ENCODE data around the gene OSTM1.
"Not testable (repeated sequence)": the region's sequence is repeated elsewhere in the genome, so short reads cannot be mapped to it uniquely, and the experiment has no call there.

Gene OSTM1

GRCh38 chr6:108027056-108027455 is 47.5 kb downstream of the OSTM1 start:
- no peaks in the 10 kb centered on the region for H3K9me3 Mint-ChIP-seq
- peaks cover 10% of the 10 kb centered on the region for H3K36me3 Mint-ChIP-seq (ENCODE audit: low read depth)
- H3K4me1 Mint-ChIP-seq (ENCODE audit: low read depth): no peaks in the 10 kb centered on the region
- no peak overlapping the region for H3K4me3 Mint-ChIP-seq
- H3K27me3 Mint-ChIP-seq: no peaks in the 10 kb centered on the region
- H3K27ac Mint-ChIP-seq: no peak overlapping the region
- intact Hi-C loops (cut with micrococcal nuclease): no loop called here

DNA sequence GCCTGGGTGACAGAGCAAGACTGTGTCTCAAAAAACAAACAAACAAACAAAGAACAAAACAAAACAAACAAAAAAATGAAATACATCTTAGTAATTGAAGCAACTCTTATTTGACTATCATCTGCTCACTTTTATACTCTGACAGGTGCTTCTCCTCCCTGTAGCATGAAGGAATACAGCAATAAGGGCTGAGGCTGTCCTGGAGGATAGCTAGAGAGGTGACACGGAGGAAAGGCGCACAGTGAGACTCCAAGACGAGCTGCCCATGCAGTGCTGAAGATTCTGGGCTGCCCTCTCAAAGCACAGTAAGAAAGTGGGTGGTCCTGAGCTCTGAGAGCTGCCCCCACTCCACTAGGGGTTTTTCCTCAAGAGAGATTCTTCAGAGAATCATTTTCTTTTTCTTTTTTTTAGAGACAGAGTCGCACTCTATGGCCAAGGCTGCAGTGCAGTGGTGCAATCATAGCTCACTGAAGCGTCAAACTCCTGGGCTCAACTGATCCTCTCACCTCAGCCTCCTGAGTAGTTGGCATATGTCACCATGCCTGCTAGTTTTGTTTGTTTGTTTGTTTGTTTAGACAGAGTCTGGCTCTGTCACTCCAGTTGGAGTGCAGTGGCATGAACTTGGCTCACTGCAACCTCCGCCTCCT is 50.0 kb downstream of the OSTM1 start:
- Mint-ChIP-seq H3K4me3 (no peak overlapping the region), H3K4me1 (ENCODE audit: low read depth) (no peaks in the 10 kb centered on the region), H3K36me3 (ENCODE audit: low read depth) (no peaks in the 10 kb centered on the region), H3K27me3 (no peaks in the 10 kb centered on the region), H3K9me3 (no peaks in the 10 kb centered on the region), H3K27ac (no peak overlapping the region)
- intact Hi-C loops (cut with micrococcal nuclease): no loop called here

DNA sequence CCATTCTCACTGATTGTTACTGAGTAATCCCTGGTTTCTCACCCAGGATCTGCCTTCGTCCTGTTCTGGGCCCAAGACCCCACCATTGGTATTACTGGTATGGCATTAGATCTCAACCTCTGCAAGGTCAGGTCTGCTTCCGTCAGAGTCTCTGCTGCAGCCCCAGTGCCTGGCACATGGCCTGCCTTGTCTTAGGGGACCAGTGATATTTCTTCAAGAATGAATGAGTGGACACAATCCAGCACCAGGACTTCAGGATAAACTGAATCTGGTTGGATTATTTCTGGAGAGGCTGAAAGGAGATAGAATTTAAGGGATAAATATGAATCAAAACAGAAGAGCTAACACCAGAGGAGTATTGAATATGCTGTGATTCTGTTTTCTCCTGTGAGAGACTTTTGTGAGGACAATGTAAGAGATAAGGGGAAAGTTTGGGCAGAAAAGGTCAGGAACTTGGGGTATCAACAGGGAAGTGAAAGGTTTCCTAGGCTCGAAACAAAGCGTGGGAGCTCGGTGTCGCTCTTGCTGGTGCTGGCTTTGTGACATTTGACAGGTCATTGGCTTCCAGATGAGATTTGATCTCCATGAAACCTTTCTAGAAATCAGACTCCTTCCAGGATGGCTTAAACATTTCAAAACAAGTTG is 53.9 kb downstream of the OSTM1 start:
- intact Hi-C loops (cut with micrococcal nuclease): no loop called here
- peaks cover 12% of the 10 kb centered on the region for H3K9me3 Mint-ChIP-seq
- H3K27me3 Mint-ChIP-seq: peaks cover 7% of the 10 kb centered on the region
- H3K4me3 Mint-ChIP-seq: no peak overlapping the region
- H3K36me3 Mint-ChIP-seq (ENCODE audit: low read depth): no peaks in the 10 kb centered on the region
- H3K27ac Mint-ChIP-seq: no peak overlapping the region
- no peaks in the 10 kb centered on the region for H3K4me1 Mint-ChIP-seq (ENCODE audit: low read depth)

DNA sequence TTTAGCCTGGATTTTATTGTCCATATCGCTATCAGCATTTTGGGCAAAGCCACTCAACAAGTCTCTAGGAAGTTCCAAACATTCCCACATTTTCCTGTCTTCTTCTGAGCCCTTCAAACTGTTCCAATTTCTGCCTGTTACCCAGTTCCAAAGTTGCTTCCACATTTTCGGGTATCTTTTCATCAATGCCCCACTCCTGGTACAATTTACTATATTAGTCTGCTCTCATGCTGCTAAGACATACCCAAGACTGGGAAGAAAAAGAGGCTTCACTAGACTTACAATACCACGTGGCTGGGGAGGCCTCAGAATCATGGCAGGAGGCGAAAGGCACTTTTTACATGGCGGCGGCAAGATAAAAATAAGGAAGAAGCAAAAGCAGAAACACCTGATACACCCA is 58.3 kb downstream of the OSTM1 start:
- H3K4me1 Mint-ChIP-seq (ENCODE audit: low read depth); H3K27ac Mint-ChIP-seq; intact Hi-C loops (cut with micrococcal nuclease); H3K36me3 Mint-ChIP-seq (ENCODE audit: low read depth); H3K4me3 Mint-ChIP-seq; H3K27me3 Mint-ChIP-seq: not testable (repeated sequence)
- H3K9me3 Mint-ChIP-seq: peaks cover 35% of the 10 kb centered on the region

DNA sequence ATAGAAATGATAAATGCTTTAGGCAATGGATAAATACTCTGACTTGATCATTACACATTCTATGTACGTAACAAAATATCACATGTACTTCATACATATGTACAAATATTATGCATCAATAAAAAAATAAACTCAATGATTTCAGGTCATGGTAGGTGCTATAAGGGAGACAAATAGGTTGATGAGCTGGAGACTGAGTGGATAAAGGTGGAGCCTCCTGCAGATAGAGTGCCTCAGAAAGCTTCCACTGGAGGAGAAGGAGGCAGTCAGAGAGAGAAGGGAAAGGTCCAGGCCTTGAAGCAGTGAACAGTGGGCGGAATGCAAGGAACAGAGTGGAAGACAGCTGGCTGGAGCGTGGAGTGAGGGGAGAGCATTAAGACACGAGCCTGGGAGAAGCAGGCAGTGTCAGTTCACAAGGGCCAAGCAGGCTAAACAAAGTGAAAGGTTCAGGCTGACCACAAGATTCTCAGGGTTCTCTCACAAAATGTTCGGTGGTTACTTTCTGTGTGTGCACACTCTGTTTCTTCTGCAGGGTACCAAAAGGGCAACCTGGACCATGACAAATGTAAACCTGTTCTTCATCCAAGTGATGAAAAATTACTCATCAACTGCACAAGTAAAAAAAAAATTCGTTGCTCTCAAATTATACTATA is 60.6 kb downstream of the OSTM1 start:
- H3K4me3 Mint-ChIP-seq: no peak overlapping the region
- intact Hi-C loops (cut with micrococcal nuclease): no loop called here
- H3K36me3 Mint-ChIP-seq (ENCODE audit: low read depth): no peaks in the 10 kb centered on the region
- H3K27ac Mint-ChIP-seq: no peak overlapping the region
- peaks cover 4% of the 10 kb centered on the region for H3K27me3 Mint-ChIP-seq
- H3K9me3 Mint-ChIP-seq: peaks cover 45% of the 10 kb centered on the region
- no peaks in the 10 kb centered on the region for H3K4me1 Mint-ChIP-seq (ENCODE audit: low read depth)

DNA sequence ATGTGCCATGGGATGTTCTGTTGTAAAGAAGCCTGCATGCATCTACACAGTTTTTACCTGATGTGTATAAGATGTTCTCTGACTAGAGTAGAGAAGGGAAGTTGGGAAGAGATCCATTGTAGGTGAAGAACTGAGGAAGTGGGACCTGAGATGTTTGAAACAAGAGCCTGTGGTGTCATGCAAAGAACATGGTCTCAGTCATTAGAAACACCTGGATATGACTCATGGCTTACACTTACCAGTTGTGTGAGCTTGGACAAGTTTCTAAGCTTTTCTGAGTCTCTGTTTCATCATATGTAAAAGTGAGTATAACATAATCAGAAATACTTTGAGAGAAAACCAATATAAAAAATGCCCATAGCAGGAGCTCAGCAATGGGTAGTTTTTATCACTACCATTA is 64.6 kb downstream of the OSTM1 start:
- no peak overlapping the region for H3K4me3 Mint-ChIP-seq
- peaks cover 36% of the 10 kb centered on the region for H3K9me3 Mint-ChIP-seq
- H3K27me3 Mint-ChIP-seq: no peaks in the 10 kb centered on the region
- no peaks in the 10 kb centered on the region for H3K4me1 Mint-ChIP-seq (ENCODE audit: low read depth)
- no peak overlapping the region for H3K27ac Mint-ChIP-seq
- no peaks in the 10 kb centered on the region for H3K36me3 Mint-ChIP-seq (ENCODE audit: low read depth)
- intact Hi-C loops (cut with micrococcal nuclease): no loop called here

- H3K4me1 Mint-ChIP-seq (ENCODE audit: low read depth); intact Hi-C loops (cut with micrococcal nuclease); H3K36me3 Mint-ChIP-seq (ENCODE audit: low read depth); H3K27ac Mint-ChIP-seq; H3K27me3 Mint-ChIP-seq; H3K4me3 Mint-ChIP-seq: not testable (repeated sequence)
- peaks cover 30% of the 10 kb centered on the region for H3K9me3 Mint-ChIP-seq
These were observed 65.3 kb downstream of the OSTM1 start for GRCh38 chr6:108009258-108009657.

DNA sequence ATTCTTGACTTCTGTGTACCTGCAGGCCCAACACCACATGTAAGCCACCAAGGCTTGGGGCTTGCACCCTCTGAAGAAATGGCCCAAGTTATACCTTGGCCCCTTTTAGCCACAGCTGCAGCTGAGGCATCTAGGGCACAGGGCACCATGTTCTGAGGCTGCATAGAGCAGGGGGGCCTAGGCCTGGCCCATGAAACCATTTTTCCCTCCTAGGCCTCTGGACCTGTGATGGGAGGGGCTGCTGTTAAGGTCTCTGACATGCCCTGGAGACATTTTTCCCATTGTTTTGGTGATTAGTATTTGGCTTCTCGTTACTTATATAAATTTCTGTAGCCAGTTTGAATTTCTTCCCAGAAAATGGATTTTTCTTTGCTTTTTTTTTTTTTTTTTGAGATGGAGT is 66.2 kb downstream of the OSTM1 start:
- H3K9me3 Mint-ChIP-seq: peaks cover 21% of the 10 kb centered on the region
- H3K27me3 Mint-ChIP-seq: no peaks in the 10 kb centered on the region
- H3K4me3 Mint-ChIP-seq: no peak overlapping the region
- H3K4me1 Mint-ChIP-seq (ENCODE audit: low read depth): no peaks in the 10 kb centered on the region
- H3K36me3 Mint-ChIP-seq (ENCODE audit: low read depth): no peaks in the 10 kb centered on the region
- no peak overlapping the region for H3K27ac Mint-ChIP-seq
- intact Hi-C loops (cut with micrococcal nuclease): no loop called here

DNA sequence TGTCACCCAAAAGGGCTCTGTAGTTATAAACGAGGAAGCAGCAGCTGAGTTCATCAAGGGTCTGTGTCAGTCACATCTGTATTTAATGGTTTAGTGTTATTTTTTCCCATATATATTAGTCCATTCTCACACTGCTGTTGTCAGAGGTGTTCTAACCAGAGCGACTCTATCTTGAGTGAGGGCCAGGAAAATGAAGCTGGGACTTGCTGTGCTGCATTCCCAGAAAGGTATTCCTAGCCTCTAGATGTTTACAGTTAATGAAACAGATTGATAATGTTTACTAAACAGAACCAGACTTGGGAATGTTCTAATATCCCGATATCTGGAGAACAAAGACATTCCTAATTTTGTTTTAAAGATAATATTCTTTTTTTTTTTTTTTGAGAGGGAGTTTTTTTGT is 68.6 kb downstream of the OSTM1 start:
- no peaks in the 10 kb centered on the region for H3K36me3 Mint-ChIP-seq (ENCODE audit: low read depth)
- H3K4me3 Mint-ChIP-seq: no peak overlapping the region
- H3K27me3 Mint-ChIP-seq: peaks cover 3% of the 10 kb centered on the region
- H3K4me1 Mint-ChIP-seq (ENCODE audit: low read depth): peaks cover 6% of the 10 kb centered on the region
- no peak overlapping the region for H3K27ac Mint-ChIP-seq
- intact Hi-C loops (cut with micrococcal nuclease): no loop called here
- peaks cover 21% of the 10 kb centered on the region for H3K9me3 Mint-ChIP-seq

DNA sequence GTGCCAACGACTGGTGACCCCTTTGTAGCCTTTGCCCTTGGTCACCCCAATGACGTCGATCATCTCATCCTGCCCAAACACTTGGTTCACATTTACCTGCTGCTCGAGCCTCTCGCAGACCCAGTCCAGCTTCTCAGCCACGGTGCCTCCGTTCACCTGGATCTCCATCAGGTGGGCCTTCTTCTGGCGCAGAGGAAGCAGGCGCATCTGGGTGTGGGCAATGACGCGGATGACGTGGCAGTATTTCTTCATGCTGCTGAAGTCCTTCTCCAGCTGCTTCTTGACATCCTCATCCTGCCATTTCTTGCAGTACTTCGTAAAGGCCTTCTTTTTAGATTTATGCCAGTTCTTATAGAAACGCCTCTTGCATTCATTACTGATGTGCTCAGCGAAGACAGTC is 69.7 kb downstream of the OSTM1 start:
- Mint-ChIP-seq H3K36me3 (ENCODE audit: low read depth) (no peaks in the 10 kb centered on the region), H3K27me3 (peaks cover 3% of the 10 kb centered on the region)
- intact Hi-C loops (cut with micrococcal nuclease): no loop called here

DNA sequence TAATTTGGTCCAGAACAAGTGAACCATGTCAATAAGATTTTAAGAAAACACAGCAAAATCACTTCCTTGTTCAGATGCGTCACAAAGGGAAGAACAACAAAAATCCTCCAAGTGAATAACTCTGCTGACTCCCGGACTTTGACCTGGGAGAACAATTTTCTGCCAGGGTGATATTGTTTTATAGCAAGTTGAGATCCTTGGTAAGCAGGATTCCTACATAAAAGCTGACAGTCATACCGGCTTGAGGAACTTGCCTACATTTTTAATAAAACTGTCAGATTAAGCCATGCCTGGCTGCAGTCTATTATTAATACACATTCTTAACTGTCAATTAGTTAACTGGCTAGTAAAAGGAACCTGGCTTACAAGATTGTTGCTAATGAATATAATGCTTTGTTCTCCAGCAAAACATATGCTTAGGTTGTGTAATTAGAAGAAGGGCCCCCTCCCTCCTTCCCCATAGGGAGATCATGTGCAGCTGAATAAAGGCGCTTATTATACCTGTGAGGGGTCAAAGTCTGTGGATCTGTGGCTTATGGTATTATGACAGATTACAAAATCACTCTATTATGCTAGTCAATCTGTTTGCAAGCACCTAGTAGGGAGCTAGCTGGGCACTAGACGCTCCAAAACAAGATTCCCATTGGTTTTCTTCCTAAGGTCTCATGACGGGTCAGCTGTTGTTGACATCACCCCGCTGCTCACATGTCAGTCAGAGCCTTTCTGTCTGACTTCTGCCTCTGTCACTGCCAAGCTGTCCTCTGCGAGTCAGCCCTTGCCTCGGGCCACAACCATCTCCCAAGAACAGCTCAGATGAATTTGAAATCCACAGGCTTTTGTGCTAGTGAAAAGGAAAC is 71.9 kb downstream of the OSTM1 start:
- no peak overlapping the region for H3K4me3 Mint-ChIP-seq
- peaks cover 3% of the 10 kb centered on the region for H3K27me3 Mint-ChIP-seq
- no peaks in the 10 kb centered on the region for H3K9me3 Mint-ChIP-seq
- intact Hi-C loops (cut with micrococcal nuclease): no loop called here
- no peak overlapping the region for H3K27ac Mint-ChIP-seq
- H3K4me1 Mint-ChIP-seq (ENCODE audit: low read depth): peaks cover 6% of the 10 kb centered on the region
- H3K36me3 Mint-ChIP-seq (ENCODE audit: low read depth): no peaks in the 10 kb centered on the region

More for the DNA sequence above, 69.7 kb downstream of the OSTM1 start:
- Mint-ChIP-seq H3K9me3 (peaks cover 19% of the 10 kb centered on the region), H3K27ac (no peak overlapping the region), H3K4me1 (ENCODE audit: low read depth) (peaks cover 6% of the 10 kb centered on the region), H3K4me3 (no peak overlapping the region)

- Mint-ChIP-seq H3K27ac (peak overlapping the region; percentile 16), H3K27me3 (peaks cover 3% of the 10 kb centered on the region), H3K4me1 (ENCODE audit: low read depth) (peaks cover 6% of the 10 kb centered on the region), H3K4me3 (no peak overlapping the region), H3K36me3 (ENCODE audit: low read depth) (no peaks in the 10 kb centered on the region), H3K9me3 (no peaks in the 10 kb centered on the region)
- intact Hi-C loops (cut with micrococcal nuclease): no loop called here
These were observed 72.8 kb downstream of the OSTM1 start for GRCh38 chr6:108001696-108002231.

DNA sequence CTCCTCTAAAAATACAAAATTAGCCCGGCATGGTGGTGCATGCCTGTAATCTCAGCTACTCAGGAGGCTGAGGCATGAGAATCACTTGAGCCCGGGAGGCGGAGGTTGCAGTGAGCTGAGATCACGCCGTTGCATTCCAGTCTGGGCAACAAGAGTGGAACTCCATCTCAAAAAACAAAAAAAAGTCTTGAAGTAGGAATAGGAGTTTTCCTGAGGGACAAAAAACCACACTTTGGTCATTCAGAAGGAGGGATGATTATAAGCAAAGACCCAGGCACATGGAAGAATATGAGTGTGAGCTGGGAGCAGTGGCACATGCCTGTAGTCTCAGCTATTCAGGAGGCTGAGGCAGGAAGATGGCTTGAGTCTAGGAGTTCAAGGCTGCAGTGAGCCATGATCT is 74.3 kb downstream of the OSTM1 start:
- H3K9me3 Mint-ChIP-seq; H3K36me3 Mint-ChIP-seq (ENCODE audit: low read depth); H3K27me3 Mint-ChIP-seq; intact Hi-C loops (cut with micrococcal nuclease); H3K4me3 Mint-ChIP-seq; H3K27ac Mint-ChIP-seq; H3K4me1 Mint-ChIP-seq (ENCODE audit: low read depth): not testable (repeated sequence)

DNA sequence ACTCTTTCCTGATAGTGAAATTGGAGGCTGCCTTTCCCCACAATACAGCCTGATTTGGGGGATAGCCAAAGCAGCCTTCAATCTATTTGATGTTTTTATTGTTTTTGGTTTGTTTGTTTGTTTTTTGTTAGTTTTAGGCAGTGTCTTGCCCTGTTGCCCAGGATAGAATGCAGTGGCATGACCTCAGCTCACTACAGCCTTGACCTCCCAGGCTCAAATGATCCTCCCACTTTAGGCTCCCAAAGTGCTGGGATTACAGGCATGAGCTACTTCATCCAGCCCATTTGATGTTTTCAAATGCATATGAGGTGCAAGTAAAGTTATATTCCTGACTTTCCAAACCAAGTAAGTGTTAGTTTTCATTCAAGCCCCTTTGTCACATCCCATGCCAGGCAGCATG is 75.2 kb downstream of the OSTM1 start:
- H3K27me3 Mint-ChIP-seq: peaks cover 3% of the 10 kb centered on the region
- H3K36me3 Mint-ChIP-seq (ENCODE audit: low read depth): no peaks in the 10 kb centered on the region
- peaks cover 6% of the 10 kb centered on the region for H3K4me1 Mint-ChIP-seq (ENCODE audit: low read depth)
- intact Hi-C loops (cut with micrococcal nuclease): no loop called here
- H3K9me3 Mint-ChIP-seq: no peaks in the 10 kb centered on the region
- H3K4me3 Mint-ChIP-seq: no peak overlapping the region
- no peak overlapping the region for H3K27ac Mint-ChIP-seq

Measured in dendritic cell treated with granulocyte-macrophage colony-stimulating factor and Interleukin-4, amounts not matched to agents 40 ng/mL and 50 ng/mL, for 4 days (primary cell).